ENCODE measurements around the gene USP32.
"Not testable (repeated sequence)": the region's sequence is repeated elsewhere in the genome, so short reads cannot be mapped to it uniquely, and the experiment has no call there.

The USP32 gene
- total RNA-seq, result 46.4 to 50.2 reads per million in 2 donors

GRCh38 chr17:60392042-60392844, at the start of gene USP32:
USP32 (minus strand) TSS chr17:60392133; CDS start chr17:60391939, 194 bp downstream.
- peak; percentile 95 to 99 (median 95) for DNase-seq

GRCh38 chr17:60439501-60439900, 47.6 kb upstream of the USP32 start:
- DNase-seq, result no peak

- no peak for DNase-seq
These were observed 44.7 kb upstream of the USP32 start for GRCh38 chr17:60436676-60437075.

DNA sequence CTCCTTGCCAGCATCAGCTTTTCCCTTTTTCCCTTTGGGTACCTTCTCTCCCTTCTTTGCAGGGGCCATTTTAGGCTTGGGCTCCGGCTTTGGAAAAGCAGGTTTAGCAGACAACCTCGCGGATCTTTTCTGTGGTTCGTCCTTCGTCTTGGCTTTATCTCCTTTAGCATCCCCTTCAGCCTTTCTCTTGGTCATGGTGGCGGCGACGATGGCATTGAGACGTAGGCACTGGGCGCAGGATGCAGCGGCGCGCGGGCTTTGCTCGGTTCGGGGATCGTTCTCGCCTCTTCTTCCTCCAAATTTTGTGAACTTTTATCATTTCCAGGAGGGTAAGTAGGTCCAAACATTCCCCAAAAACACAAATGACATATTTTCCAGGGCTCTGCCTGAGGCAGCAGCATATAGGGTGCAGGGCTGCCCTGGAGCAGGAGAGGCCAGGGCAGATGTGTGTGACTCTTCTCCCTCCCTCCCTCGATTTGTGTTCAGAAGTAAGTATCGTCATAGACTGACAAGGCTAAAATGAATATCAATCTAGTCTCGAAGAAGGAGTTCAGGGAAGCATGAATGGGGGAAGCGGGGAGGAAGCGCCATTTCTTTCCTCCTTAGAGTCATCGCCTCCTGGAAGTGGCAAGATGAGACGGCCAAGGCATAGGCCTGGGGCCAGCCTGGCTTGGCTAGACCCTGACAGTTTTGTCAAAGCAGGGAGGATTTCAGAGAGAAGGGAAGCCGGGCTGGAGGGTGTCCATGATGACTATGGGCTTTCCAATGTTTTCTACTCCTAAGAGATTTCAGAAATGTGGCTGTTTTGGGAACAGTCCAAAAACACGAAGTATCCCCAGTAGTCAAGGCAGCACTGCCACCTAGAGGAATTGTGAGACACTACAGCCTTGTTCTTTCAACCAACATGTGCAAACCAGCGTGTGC, 43.6 kb upstream of the USP32 start:
- DNase-seq, result peak in 4 of 5 experiments; percentile 18 to 57 (median 32)

- not testable (repeated sequence) for DNase-seq
These were observed 41.4 kb upstream of the USP32 start for GRCh38 chr17:60433021-60433997.

GRCh38 chr17:60430561-60430960, 38.6 kb upstream of the USP32 start:
- DNase-seq, result not testable (repeated sequence)

DNA sequence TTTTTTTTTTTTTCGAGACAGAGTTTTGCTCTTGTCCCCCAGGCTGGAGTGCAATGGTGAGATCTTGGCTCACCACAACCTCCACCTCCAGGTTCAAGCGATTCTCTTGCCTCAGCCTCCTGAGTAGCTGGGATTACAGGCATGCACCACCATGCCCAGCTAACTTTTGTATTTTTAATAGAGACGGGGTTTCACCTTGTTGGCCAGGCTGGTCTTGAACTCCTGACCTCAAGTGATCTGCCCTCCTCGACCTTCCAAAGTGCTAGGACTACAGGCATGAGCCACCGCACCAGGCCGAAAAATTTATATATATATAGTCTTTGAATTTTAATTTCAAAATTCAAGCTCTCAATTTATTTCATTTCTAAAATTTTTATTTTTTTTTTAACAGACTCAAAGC, 36.6 kb upstream of the USP32 start:
- DNase-seq, result not testable (repeated sequence)

GRCh38 chr17:60426596-60426995, 34.7 kb upstream of the USP32 start:
- DNase-seq, result no peak

GRCh38 chr17:60425626-60426025, 33.7 kb upstream of the USP32 start:
- DNase-seq, result no peak

- peak in 1 of 5 experiments; percentile 11 for DNase-seq
These were observed 31.9 kb upstream of the USP32 start for GRCh38 chr17:60423865-60424264.

GRCh38 chr17:60422162-60422665, 30.3 kb upstream of the USP32 start, which contains the start of gene CHCT1:
CHCT1 (plus strand) TSS chr17:60422489; CDS start chr17:60422593, 104 bp downstream.
- no peak for DNase-seq

GRCh38 chr17:60421273-60422161, 29.6 kb upstream of the USP32 start:
- peak; percentile 37 to 81 (median 62) for DNase-seq

GRCh38 chr17:60419875-60420274, 27.9 kb upstream of the USP32 start:
- not testable (repeated sequence) for DNase-seq

GRCh38 chr17:60419003-60419402, 27.1 kb upstream of the USP32 start:
- not testable (repeated sequence) for DNase-seq

GRCh38 chr17:60416368-60416925, 24.5 kb upstream of the USP32 start:
- DNase-seq, result no peak

DNA sequence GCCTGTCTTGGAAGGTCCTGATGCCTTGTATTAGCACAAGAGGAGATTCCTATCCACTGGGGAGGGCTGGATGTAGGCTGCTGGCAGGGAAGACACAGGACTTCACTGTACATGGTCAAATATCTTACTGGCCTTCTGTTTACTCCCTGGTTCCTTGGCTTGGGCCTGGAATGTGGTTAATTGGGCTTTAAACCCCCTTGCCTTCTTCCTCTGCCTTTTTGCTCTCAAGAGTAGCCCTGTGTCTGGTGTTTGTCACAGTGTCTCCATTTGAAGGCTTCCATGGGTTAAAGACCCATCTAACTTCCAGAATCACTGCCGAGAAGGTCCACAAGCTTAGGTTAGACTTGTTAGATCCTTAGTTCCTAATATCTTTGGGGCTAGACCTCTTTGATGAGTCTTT, 23.2 kb upstream of the USP32 start:
- DNase-seq, result no peak

- no peak for DNase-seq
These were observed 20.8 kb upstream of the USP32 start for GRCh38 chr17:60412701-60413100.

GRCh38 chr17:60410001-60410400, 18.1 kb upstream of the USP32 start:
- no peak for DNase-seq

DNA sequence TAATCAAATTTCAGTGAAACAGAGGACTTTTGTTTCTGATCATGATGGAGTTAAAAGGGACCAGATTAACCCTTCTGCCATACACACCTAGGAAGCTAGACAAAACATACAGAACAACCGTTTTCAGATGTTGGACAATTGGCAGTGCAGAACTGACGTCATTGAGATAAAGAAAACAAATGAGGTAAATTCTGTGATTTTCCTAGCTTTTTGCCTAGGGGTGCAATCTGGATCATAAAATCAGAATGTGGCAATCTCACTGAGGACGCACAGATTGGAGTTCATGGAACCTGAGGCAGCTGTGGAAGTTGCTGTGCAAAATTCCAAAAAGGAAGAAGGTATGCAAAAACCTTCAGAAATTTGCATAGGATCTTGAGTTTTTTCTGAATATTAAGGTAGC, 15.0 kb upstream of the USP32 start:
- DNase-seq, result no peak

- no peak for DNase-seq
These were observed 12.0 kb upstream of the USP32 start for GRCh38 chr17:60403962-60404361.

DNA sequence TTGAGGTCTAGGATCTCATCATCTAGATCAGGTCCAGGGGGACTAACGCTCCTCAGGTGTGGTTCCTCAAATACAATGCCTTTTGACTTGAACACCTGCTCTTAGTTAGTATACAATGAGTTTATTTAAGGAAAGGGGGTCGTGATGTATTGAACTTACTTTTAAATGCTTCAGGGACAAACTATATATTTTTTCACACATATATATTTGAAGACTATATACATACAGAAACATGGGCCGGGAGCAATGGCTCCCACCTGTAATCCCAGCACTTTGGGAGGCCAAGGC, 11.5 kb upstream of the USP32 start:
- DNase-seq, result no peak
